HepG2 (cell line): ENCODE results near the gene NFIC. TPM values are rescaled to one million over a fixed set of nuclear protein-coding genes. Genes with fewer than 3 reads are reported as not detected.
A peak's percentile ranks its signal among the peaks of the same experiment; 100 is the strongest.

Experiments
- BORCS8-MEF2B ChIP-seq: sonication (generic); formaldehyde crosslinking; IDR thresholded peaks from 2 replicates; pipeline ENCODE4 v1.8.0; 2022; ENCODE audit warnings: mild to moderate bottlenecking, missing genetic modification reagents
- CCAR2 ChIP-seq: fragments of 200-400 bp; formaldehyde crosslinking; optimal IDR thresholded peaks from 2 replicates; pipeline ENCODE3; 2018; ENCODE audit warnings: low read depth, mild to moderate bottlenecking, low read length, moderate library complexity
- HIC2 ChIP-seq: sonication (generic); formaldehyde crosslinking; IDR thresholded peaks from 2 replicates; pipeline ENCODE4 v1.9.0; 2022; ENCODE audit warnings: low read depth, missing genetic modification reagents
- KDM5B ChIP-seq: sonication (generic); formaldehyde crosslinking; IDR thresholded peaks from 2 replicates; pipeline ENCODE4 v1.4.0; 2020; ENCODE audit warnings: missing genetic modification reagents, mild to moderate bottlenecking, borderline replicate concordance
- MYNN ChIP-seq: sonication (generic); formaldehyde crosslinking; IDR thresholded peaks from 2 replicates; pipeline ENCODE4 v1.4.0; 2020; ENCODE audit warnings: mild to moderate bottlenecking, low read depth, missing genetic modification reagents
- NCOA5 ChIP-seq: sonication (generic); formaldehyde crosslinking; IDR thresholded peaks from 2 replicates; pipeline ENCODE4 v1.4.0; 2020; ENCODE audit warnings: missing genetic modification reagents
- PBX3 ChIP-seq: sonication (generic); formaldehyde crosslinking; IDR thresholded peaks from 2 replicates; pipeline ENCODE4 v1.8.1; 2023; ENCODE audit warnings: missing genetic modification reagents, inconsistent platforms, borderline replicate concordance
- PHF21A ChIP-seq: sonication (generic); formaldehyde crosslinking; IDR thresholded peaks from 2 replicates; pipeline ENCODE4 v1.5.0; 2020; ENCODE audit warnings: mild to moderate bottlenecking, missing genetic modification reagents
- POGZ ChIP-seq: sonication (generic); formaldehyde crosslinking; IDR thresholded peaks from 2 replicates; pipeline ENCODE4 v1.4.0; 2020; ENCODE audit warnings: mild to moderate bottlenecking, missing genetic modification reagents
- POLR2G ChIP-seq: fragments of 200-400 bp; formaldehyde crosslinking; IDR thresholded peaks from 2 replicates; pipeline ENCODE4 v1.6.1; 2018; ENCODE audit warnings: mild to moderate bottlenecking, low read depth, low read length, moderate library complexity
- RBM22 ChIP-seq: fragments of 200-400 bp; formaldehyde crosslinking; optimal IDR thresholded peaks from 2 replicates; pipeline ENCODE3; 2017; ENCODE audit warnings: mild to moderate bottlenecking, low read length, moderate library complexity
- SP2 ChIP-seq: sonication (generic); formaldehyde crosslinking; IDR thresholded peaks from 2 replicates; pipeline ENCODE4 v1.5.1; 2020; ENCODE audit warnings: mild to moderate bottlenecking, missing genetic modification reagents
- ZGPAT ChIP-seq: IDR thresholded peaks from 2 replicates; pipeline ENCODE4 v1.6.1; 2016; ENCODE audit warnings: mild to moderate bottlenecking
- ZNF264 ChIP-seq: sonication (generic); formaldehyde crosslinking; IDR thresholded peaks from 2 replicates; pipeline ENCODE4 v1.4.0; 2020; ENCODE audit warnings: missing genetic modification reagents
- ZNF460 ChIP-seq: sonication (generic); formaldehyde crosslinking; IDR thresholded peaks from 2 replicates; pipeline ENCODE4 v1.5.1; 2020; ENCODE audit warnings: missing genetic modification reagents, mild to moderate bottlenecking, borderline replicate concordance
- ZNF768 ChIP-seq: sonication (generic); formaldehyde crosslinking; IDR thresholded peaks from 2 replicates; pipeline ENCODE4 v1.4.0; 2020; ENCODE audit warnings: missing genetic modification reagents
- ZNF883 ChIP-seq: sonication (generic); formaldehyde crosslinking; IDR thresholded peaks from 2 replicates; pipeline ENCODE4 v1.5.1; 2020; ENCODE audit warnings: mild to moderate bottlenecking, missing genetic modification reagents; ENCODE audit errors: not compliant biosample characterization
- polyA plus RNA-seq, 8 experiments: library from polyadenylated mRNA; depleted of rRNA in 3 of 8; stranded (reverse) in 7 of 8; unstranded in 1 of 8; fragments of >200 nt; fragmentation: Illumina TruSeq in 4 of 8; extraction: Trizol in 4 of 8; gene quantifications; 2 replicates each; pipeline versions ENCODE4 v1.2.1 to v1.2.3, GENCODE V29; 2011 to 2016; ENCODE audit warnings: low read depth in 4 of 8, missing spikeins in 1 of 8, mixed read lengths in 1 of 8; ENCODE audit not compliant: insufficient read depth in 1 of 8
- total RNA-seq, 5 experiments: library from RNA; depleted of rRNA; stranded (reverse); fragments of >200 nt; fragmentation: Illumina TruSeq; extraction: Trizol; gene quantifications; 2 replicates each; pipeline ENCODE4 v1.2.3, GENCODE V29; 2016; ENCODE audit warnings: low read depth in 1 of 5
- TF ChIP-seq, protein P1 (sequence below): sonication (generic); formaldehyde crosslinking; IDR thresholded peaks from 2 replicates; pipeline ENCODE4 v1.5.0; 2020; ENCODE audit warnings: mild to moderate bottlenecking, missing genetic modification reagents
- TF ChIP-seq, protein P2 (sequence below): sonication (generic); formaldehyde crosslinking; IDR thresholded peaks from 2 replicates; pipeline ENCODE4 v1.8.1; 2023; ENCODE audit warnings: missing genetic modification reagents, mild to moderate bottlenecking, borderline replicate concordance
- TF ChIP-seq, protein P3 (sequence below): sonication (generic); formaldehyde crosslinking; conservative IDR thresholded peaks from 2 replicates; pipeline ENCODE4 v1.8.0; 2022; ENCODE audit warnings: missing genetic modification reagents

NFIC gene
- total and polyA plus RNA-seq, 2 of the 13 experiments (the other 11 are each of a cell fraction or from before 2014, with no cell fraction given): 1.3 to 2.5 TPM

DNA sequence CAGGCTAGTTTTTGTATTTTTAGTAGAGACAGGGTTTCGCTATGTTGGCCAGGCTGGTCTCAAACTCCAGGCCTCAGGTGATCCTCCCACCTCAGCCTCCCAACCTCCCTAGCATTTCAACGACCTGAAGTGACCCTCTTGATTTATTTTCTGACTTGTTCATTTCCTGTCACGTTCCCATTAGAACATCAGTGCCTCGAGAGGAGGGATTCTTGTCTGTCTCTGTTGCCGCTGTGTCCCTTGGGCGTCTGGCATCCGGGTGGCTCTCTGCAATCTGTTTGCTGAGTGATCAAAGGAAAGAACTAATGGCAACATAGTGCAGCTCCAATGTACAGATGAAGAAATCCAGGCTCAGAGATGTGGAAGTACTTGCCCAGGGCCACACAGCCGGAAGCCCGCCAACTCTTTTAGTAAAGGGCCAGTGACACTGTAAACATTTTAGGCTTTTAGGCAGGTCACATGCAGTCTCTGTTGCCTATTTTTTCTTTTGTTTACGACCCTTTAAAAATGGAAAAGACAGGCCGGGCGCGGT is 47.5 kb downstream of the NFIC start (continued):
- TF ChIP-seq, protein P1, sequence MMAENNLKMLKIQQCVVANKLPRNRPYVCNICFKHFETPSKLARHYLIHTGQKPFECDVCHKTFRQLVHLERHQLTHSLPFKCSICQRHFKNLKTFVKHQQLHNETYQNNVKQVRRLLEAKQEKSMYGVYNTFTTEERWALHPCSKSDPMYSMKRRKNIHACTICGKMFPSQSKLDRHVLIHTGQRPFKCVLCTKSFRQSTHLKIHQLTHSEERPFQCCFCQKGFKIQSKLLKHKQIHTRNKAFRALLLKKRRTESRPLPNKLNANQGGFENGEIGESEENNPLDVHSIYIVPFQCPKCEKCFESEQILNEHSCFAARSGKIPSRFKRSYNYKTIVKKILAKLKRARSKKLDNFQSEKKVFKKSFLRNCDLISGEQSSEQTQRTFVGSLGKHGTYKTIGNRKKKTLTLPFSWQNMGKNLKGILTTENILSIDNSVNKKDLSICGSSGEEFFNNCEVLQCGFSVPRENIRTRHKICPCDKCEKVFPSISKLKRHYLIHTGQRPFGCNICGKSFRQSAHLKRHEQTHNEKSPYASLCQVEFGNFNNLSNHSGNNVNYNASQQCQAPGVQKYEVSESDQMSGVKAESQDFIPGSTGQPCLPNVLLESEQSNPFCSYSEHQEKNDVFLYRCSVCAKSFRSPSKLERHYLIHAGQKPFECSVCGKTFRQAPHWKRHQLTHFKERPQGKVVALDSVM (CRISPR knock-in tag): peak; percentile 100
- TF ChIP-seq HIC2 (CRISPR knock-in tag) (peak; percentile 74), POGZ (CRISPR knock-in tag) (peak; percentile 78), BORCS8-MEF2B (CRISPR knock-in tag) (no peak), PHF21A (CRISPR knock-in tag) (peak; percentile 87), ZNF768 (CRISPR knock-in tag) (peak; percentile 99), ZNF883 (CRISPR knock-in tag) (no peak), RBM22 (no peak), KDM5B (CRISPR knock-in tag) (no peak), ZGPAT (CRISPR knock-in tag) (peak; percentile 86), POLR2G (no peak), NCOA5 (CRISPR knock-in tag) (no peak), MYNN (no peak), CCAR2 (no peak), ZNF264 (CRISPR knock-in tag) (peak; percentile 99), PBX3 (CRISPR knock-in tag) (no peak), ZNF460 (CRISPR knock-in tag) (no peak), SP2 (CRISPR knock-in tag) (no peak)
- TF ChIP-seq, protein P2, sequence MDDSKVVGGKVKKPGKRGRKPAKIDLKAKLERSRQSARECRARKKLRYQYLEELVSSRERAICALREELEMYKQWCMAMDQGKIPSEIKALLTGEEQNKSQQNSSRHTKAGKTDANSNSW (CRISPR knock-in tag): no peak
- TF ChIP-seq, protein P3, sequence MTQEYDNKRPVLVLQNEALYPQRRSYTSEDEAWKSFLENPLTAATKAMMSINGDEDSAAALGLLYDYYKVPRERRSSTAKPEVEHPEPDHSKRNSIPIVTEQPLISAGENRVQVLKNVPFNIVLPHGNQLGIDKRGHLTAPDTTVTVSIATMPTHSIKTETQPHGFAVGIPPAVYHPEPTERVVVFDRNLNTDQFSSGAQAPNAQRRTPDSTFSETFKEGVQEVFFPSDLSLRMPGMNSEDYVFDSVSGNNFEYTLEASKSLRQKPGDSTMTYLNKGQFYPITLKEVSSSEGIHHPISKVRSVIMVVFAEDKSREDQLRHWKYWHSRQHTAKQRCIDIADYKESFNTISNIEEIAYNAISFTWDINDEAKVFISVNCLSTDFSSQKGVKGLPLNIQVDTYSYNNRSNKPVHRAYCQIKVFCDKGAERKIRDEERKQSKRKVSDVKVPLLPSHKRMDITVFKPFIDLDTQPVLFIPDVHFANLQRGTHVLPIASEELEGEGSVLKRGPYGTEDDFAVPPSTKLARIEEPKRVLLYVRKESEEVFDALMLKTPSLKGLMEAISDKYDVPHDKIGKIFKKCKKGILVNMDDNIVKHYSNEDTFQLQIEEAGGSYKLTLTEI: no peak
